ENCODE data around the gene SLX9.

SLX9 gene

DNA sequence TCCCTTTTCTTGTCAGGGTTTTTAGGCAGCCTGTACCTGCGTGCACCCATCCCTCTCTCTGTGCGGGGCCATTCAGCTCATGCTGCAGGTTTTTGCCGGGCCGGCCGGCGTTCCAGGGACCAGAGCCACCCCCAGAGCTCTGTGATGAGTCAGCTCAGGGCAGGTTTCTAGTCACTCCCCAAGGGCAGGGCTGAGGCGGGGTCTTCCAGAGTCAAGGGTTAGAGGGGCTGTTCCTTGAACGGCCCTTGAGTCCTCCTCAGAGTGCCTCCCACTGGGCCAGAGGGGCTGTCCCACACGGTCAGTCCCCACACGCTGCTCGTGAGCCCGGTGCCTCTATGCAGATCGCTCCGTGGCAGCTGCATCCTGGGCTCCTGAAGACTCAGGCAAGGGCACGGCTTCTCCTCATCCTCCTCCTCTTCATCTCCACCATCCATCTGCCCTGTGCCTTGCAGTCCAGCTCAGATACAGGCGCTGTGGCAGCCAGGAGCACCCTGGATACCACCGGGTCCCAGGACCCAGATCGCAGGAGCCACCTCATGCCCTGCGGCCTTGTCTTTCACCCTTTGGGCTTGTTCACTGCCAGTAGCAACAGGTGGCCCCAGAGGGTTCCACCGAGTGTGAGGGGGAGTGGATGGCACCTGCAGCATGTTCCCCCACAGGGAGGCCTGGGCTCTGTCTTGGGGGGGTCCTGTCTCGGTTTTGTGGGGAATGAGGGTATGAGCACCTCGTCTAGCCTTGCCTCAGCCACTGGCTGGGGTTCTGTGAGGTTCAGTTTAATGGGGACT lies 17.4 kb downstream of the SLX9 start:
- TF ChIP-seq POLR2AphosphoS5 (IDR thresholded peaks at IDR 0.05; ENCODE audit: low read depth, low read length) = no peak
- TF ChIP-seq SPI1 (IDR thresholded peaks at IDR 0.05; ENCODE audit: low read depth, low read length) = no peak
- no peak for TF ChIP-seq POLR2A (IDR thresholded peaks at IDR 0.05; ENCODE audit: low read depth, low read length)
- TF ChIP-seq PAX5 (IDR thresholded peaks at IDR 0.05; ENCODE audit: insufficient read depth, low read length, severe bottlenecking) = no peak
- TF ChIP-seq TAF1 (IDR thresholded peaks at IDR 0.05; ENCODE audit: low read depth, low read length) = no peak
- no peak for TF ChIP-seq POU2F2 (IDR thresholded peaks at IDR 0.05; ENCODE audit: low read depth, low read length)
- DNase-seq (ENCODE audit: insufficient read length, low spot score) (no peak), FAIRE-seq (no peak)

DNA sequence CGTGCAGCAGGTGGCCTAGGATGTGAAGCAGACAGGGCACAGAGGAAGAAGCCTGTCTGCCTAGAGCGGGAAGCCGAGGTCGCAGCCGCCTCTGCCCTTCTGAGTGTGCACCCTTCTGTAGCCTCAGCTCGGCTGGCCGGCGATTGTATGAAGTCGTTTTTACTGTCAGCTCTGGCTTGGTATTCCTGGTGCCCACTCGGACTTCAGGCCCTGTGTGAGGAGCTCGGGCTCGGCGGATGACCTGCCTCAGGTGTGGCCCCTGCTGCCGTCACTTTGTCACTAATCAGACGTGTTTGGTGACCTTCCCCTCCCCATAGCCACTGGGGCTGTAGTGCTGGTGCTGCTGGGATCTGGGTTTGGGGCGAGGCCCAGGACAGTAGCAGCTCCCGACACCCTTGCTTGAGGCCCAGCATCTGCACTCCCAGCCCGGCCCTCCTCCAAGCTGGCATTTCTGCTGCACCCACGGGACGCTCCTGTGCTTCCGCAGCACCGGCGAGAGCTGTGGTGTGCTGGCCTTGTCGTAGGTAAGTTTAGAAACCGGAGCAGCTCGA lies 18.1 kb downstream of the SLX9 start:
- DNase-seq (ENCODE audit: insufficient read length, low spot score) = no peak
- no peak for TF ChIP-seq TAF1 (IDR thresholded peaks at IDR 0.05; ENCODE audit: low read depth, low read length)
- TF ChIP-seq SPI1 (IDR thresholded peaks at IDR 0.05; ENCODE audit: low read depth, low read length) = no peak
- no peak for TF ChIP-seq POLR2AphosphoS5 (IDR thresholded peaks at IDR 0.05; ENCODE audit: low read depth, low read length)
- TF ChIP-seq POLR2A (IDR thresholded peaks at IDR 0.05; ENCODE audit: low read depth, low read length) = no peak
- TF ChIP-seq PAX5 (IDR thresholded peaks at IDR 0.05; ENCODE audit: insufficient read depth, low read length, severe bottlenecking) = no peak
- TF ChIP-seq POU2F2 (IDR thresholded peaks at IDR 0.05; ENCODE audit: low read depth, low read length) = no peak
- no peak for FAIRE-seq

DNA sequence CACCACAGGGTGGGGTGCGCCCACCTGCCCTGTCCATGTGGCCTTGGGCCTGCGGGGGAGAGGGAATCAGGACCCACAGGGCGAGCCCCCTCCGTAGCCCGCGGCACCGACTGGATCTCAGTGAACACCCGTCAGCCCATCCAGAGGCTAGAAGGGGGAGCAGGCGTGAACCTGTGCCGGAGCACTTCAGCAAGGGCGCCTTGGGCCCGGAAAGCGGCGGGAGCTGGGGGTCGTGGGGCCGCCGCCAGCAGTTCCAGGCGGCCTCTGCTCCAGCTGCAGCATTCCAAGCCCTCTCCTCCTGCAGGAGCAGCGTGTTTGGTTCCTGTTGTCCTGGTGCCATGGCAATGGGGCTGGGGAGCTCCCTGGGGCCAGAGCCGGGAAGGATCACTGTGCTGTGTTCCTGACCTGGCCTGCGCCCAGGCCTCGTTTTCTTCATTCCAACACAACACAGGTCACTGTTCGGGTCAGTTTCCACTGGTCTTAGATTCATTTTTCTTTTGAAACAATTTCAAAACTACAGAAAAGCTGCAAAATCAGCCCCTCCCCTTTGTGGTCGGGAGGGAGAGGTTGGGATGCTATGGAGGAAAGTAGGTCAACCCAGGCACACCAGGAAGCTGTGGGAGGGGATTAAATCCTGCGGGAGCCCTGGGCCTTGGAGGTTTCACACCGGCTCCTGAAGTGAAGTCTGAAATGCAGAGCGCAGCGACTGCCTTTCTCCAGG lies 18.8 kb downstream of the SLX9 start:
- TF ChIP-seq PAX5 (IDR thresholded peaks at IDR 0.05; ENCODE audit: insufficient read depth, low read length, severe bottlenecking) (no peak), POU2F2 (IDR thresholded peaks at IDR 0.05; ENCODE audit: low read depth, low read length) (no peak), TAF1 (IDR thresholded peaks at IDR 0.05; ENCODE audit: low read depth, low read length) (no peak), SPI1 (IDR thresholded peaks at IDR 0.05; ENCODE audit: low read depth, low read length) (no peak)
- FAIRE-seq (no peak), DNase-seq (ENCODE audit: insufficient read length, low spot score) (no peak)

DNA sequence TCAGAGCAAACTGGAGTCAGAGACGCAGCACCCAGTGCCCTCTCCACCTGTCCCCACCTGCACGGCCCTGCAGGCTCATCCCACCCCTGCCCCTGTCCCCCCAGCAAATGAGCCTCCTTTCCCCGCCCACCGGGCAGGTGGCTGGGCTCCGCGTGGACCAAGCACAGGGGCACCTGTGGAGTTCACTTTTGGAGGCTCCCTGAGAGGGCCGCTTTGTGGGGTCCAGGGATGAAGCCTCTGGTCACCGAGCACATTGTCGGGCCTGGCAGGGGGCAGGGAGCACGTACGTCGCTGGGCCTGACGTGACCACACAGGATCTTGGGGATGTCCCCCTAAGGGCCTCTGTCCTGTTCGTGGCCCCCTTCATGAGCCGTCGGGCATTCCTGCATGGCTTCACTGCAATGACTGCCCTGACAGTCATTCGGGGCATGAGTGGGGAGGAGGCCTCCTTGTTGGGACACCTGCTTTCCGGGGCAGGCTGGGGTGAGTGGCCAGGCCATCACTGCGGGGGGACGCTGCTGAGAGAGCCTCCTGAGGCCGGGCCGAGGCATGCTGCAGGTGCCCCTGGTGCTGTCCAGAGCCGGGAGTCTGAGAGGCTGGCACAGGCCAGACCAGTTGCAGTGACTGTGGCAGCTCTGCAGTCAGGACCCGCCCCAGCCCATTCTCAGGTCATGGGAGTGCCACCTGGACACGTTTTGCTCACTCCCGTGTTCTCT lies 19.7 kb downstream of the SLX9 start:
- FAIRE-seq = no peak
- no peak for DNase-seq (ENCODE audit: insufficient read length, low spot score)
- no peak for TF ChIP-seq PAX5 (IDR thresholded peaks at IDR 0.05; ENCODE audit: insufficient read depth, low read length, severe bottlenecking)

DNA sequence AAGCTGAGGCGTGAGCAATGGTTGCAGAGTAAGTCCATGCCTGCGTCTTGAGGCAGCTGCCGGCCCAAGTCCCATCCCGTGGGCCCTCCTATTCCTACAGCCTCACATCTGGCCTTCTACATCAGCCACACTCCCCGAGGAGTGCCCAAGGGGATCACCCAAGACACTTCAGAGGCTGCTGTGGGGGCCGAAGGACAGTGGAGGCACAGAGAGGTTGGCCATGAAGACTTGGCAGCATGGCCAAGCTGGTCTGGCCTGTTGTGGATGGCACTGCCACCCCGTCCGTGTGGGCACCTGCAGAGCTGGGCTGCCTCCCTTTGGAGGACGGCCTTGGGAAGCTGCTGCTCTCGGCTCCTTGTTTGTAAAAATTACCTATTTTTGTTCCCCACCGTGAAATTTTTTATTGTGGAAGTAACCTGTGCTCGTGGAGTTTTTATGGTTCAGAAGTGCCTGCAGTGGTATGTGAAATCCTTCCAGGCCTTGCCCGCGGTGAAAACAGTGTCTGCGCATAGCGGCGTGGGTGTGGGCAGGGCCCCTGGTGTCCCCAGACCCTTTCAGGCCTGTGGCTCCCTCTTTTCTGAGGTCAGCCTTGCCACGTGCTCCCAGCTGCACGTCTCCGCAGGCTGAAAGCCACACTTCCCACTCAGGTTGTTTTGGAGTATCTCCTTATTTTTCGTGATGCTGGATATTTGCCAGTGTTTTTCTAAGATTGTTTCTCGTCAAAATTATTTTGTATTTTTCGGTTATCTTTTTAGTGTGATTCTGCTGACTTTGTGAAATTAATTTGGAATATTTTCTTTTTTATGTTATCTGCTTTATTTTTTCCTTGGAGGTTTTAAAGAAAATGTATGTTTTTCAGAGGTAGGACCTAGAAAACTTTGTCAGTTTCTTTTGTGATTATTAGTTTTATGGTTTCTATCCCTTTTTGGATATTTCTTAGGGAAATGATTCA lies 20.6 kb downstream of the SLX9 start:
- no peak for TF ChIP-seq POU2F2 (IDR thresholded peaks at IDR 0.05; ENCODE audit: low read depth, low read length)
- TF ChIP-seq POLR2A (IDR thresholded peaks at IDR 0.05; ENCODE audit: low read depth, low read length) = no peak
- TF ChIP-seq PAX5 (IDR thresholded peaks at IDR 0.05; ENCODE audit: insufficient read depth, low read length, severe bottlenecking) = no peak
- TF ChIP-seq SPI1 (IDR thresholded peaks at IDR 0.05; ENCODE audit: low read depth, low read length) = no peak
- TF ChIP-seq POLR2AphosphoS5 (IDR thresholded peaks at IDR 0.05; ENCODE audit: low read depth, low read length) = no peak
- TF ChIP-seq TAF1 (IDR thresholded peaks at IDR 0.05; ENCODE audit: low read depth, low read length) = no peak
- no peak for FAIRE-seq

DNA sequence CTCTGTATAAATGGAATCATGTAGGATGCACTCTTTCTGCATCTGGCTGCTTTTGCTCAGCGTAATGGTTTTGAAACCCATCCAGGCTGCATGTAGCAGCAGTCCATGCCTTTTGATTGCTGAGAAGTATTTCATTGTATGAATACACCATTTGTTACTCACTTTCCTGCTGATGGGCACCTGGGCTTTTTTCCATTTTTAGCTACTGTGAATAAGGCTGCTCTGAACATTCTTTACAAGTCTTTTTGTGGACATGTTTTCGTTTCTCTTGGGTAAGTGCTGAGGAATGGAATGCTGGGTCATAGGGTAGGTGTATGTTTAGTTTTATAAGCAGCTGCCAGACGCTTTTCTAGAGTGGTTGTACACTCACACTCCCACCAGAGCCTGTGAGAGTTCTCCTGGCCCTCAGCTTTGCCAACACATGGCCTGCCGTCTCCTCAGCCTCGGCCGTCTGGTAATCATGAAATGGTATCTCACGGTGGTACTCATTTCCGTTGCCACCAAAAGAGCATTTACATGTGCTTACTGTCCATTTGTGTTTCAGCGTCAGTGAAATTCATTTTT lies 22.7 kb downstream of the SLX9 start:
- TF ChIP-seq SPI1 (IDR thresholded peaks at IDR 0.05; ENCODE audit: low read depth, low read length) (no peak), POLR2A (IDR thresholded peaks at IDR 0.05; ENCODE audit: low read depth, low read length) (no peak), PAX5 (IDR thresholded peaks at IDR 0.05; ENCODE audit: insufficient read depth, low read length, severe bottlenecking) (no peak), TAF1 (IDR thresholded peaks at IDR 0.05; ENCODE audit: low read depth, low read length) (no peak), POLR2AphosphoS5 (IDR thresholded peaks at IDR 0.05; ENCODE audit: low read depth, low read length) (no peak)
- FAIRE-seq (no peak), DNase-seq (ENCODE audit: insufficient read length, low spot score) (no peak)

More for the DNA sequence above, 20.6 kb downstream of the SLX9 start:
- DNase-seq (ENCODE audit: insufficient read length, low spot score) = no peak

DNA sequence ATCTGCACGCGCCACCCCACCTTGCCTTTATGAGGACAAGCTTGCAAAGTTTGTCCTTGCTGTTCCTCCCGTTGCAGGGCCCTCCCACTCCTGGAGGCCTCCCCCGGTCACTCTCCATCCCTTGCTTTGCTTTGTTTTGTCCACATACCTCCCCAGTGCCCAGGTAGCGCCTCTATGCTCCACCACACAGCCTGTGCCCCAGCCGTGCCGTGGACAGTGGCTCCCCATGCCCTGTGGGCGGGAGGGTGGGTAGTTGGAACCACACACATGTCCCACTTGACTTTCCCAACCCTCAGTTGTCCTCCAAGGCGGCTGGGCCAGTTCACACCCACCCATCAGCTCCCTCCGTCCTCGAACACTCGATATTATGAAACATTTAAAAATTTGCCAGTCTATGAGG lies 24.6 kb downstream of the SLX9 start:
- no peak for TF ChIP-seq POLR2A (IDR thresholded peaks at IDR 0.05; ENCODE audit: low read depth, low read length)
- TF ChIP-seq SPI1 (IDR thresholded peaks at IDR 0.05; ENCODE audit: low read depth, low read length) = no peak
- TF ChIP-seq TAF1 (IDR thresholded peaks at IDR 0.05; ENCODE audit: low read depth, low read length) = no peak
- TF ChIP-seq PAX5 (IDR thresholded peaks at IDR 0.05; ENCODE audit: insufficient read depth, low read length, severe bottlenecking) = no peak
- TF ChIP-seq POU2F2 (IDR thresholded peaks at IDR 0.05; ENCODE audit: low read depth, low read length) = no peak
- no peak for TF ChIP-seq POLR2AphosphoS5 (IDR thresholded peaks at IDR 0.05; ENCODE audit: low read depth, low read length)
- FAIRE-seq (no peak), DNase-seq (ENCODE audit: insufficient read length, low spot score) (no peak)

DNA sequence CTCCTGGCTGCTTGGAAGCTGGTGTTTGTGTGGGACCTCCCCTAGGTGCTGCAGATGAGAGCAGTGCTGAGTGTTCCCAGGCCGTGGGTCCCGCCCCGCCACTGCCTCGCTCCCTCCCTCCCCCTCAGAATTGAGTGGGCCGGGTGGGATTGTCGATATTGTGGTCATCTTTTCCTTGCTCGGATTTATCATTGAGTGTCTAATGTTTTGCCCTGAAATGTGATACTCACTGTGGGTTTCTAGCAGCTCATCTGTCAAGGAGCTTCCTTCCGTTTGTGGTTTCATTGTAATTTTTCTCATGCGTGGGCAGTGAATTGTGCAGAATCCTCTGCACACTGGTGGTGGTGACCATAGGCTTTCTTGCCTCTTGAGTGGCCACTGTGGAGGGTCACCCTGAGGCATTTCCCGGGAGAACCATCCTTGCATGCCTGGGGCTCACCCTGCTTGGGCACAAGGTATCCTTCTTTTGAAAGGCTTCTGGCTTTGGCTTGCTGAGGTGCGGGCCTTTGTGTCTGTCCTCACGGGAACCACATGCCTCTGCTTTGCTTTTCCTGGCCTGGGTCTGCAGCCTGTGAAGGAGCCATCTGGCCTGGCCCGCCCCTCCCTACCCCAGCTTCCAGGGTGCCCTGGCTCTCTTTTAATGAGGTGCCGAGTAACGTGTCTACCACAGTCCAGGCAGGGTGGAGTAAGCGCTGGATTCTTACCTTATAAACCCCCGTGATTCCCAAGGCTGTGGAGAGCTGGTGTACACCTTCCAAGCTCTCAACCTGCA lies 25.6 kb downstream of the SLX9 start:
- FAIRE-seq = no peak
- no peak for TF ChIP-seq PAX5 (IDR thresholded peaks at IDR 0.05; ENCODE audit: insufficient read depth, low read length, severe bottlenecking)
- TF ChIP-seq POLR2AphosphoS5 (IDR thresholded peaks at IDR 0.05; ENCODE audit: low read depth, low read length) = no peak
- no peak for TF ChIP-seq POLR2A (IDR thresholded peaks at IDR 0.05; ENCODE audit: low read depth, low read length)
- no peak for TF ChIP-seq POU2F2 (IDR thresholded peaks at IDR 0.05; ENCODE audit: low read depth, low read length)
- TF ChIP-seq SPI1 (IDR thresholded peaks at IDR 0.05; ENCODE audit: low read depth, low read length) = no peak
- TF ChIP-seq TAF1 (IDR thresholded peaks at IDR 0.05; ENCODE audit: low read depth, low read length) = no peak
- DNase-seq (ENCODE audit: insufficient read length, low spot score) = no peak
